H1 (cell line): ENCODE results near the gene LBR. TPM values are rescaled to one million over a fixed set of nuclear protein-coding genes. Genes with fewer than 3 reads are reported as not detected.

Source experiments
- CTCF ChIA-PET: fragments of 300-600 bp; sonication (Branson Sonifier 250); formaldehyde crosslinking; loops from one replicate; lab custom pipeline; 2021; ENCODE audit not compliant: partially characterized antibody; lab: Charles Lee
- POLR2A ChIA-PET: fragments of 300-600 bp; sonication (Branson Sonifier 250); formaldehyde crosslinking; loops from one replicate; lab custom pipeline; 2021; ENCODE audit warnings: inconsistent platforms; ENCODE audit not compliant: partially characterized antibody; lab: Charles Lee
- DNase-seq, 2 experiments: peaks; one replicate each; pipeline versions ENCODE4 v3.0.0 to v3.0.0-alpha.2; 2010 to 2022; ENCODE audit warnings: low spot score in 2 of 2, low read depth in 1 of 2, mixed read lengths in 1 of 2
- FAIRE-seq: peaks from 2 replicates; lab custom pipeline; 2011; peaks lifted over from hg19 to GRCh38; lab: Jason Lieb, UNC
- H2AFZ ChIP-seq: 2 replicates; pipeline ENCODE4 v1.8.1; 2012; ENCODE audit warnings: low read length, inconsistent platforms
- H2AK5ac ChIP-seq: 2 replicates; pipeline ENCODE4 v1.6.1; 2013; ENCODE audit warnings: low read depth, low read length
- H2BK120ac ChIP-seq: replicated peaks from 2 replicates; pipeline ENCODE3; 2013; ENCODE audit warnings: low read depth, low read length, inconsistent platforms
- H2BK12ac ChIP-seq: 2 replicates; pipeline ENCODE4 v1.6.1; 2013; ENCODE audit warnings: low read depth, low read length
- H2BK15ac ChIP-seq: 2 replicates; pipeline ENCODE4 v1.6.1; 2013; ENCODE audit warnings: low read length
- H2BK20ac ChIP-seq: 2 replicates; pipeline ENCODE4 v1.6.1; 2013; ENCODE audit warnings: low read length
- H2BK5ac ChIP-seq: 2 replicates; pipeline ENCODE4 v1.6.1; 2013; ENCODE audit warnings: low read depth, low read length
- H3K14ac ChIP-seq: 2 replicates; pipeline ENCODE4 v1.6.1; 2013; ENCODE audit warnings: inconsistent platforms; ENCODE audit not compliant: insufficient read length
- H3K18ac ChIP-seq: 2 replicates; pipeline ENCODE4 v1.6.1; 2013; ENCODE audit warnings: low read length; ENCODE audit errors: extremely low read depth
- H3K23ac ChIP-seq: 2 replicates; pipeline ENCODE4 v1.6.1; 2013; ENCODE audit warnings: inconsistent platforms; ENCODE audit not compliant: insufficient read length
- H3K23me2 ChIP-seq: 2 replicates; pipeline ENCODE4 v1.6.1; 2013; ENCODE audit warnings: low read depth, low read length
- H3K27ac ChIP-seq: 2 replicates; pipeline ENCODE4 v1.6.1; 2011; ENCODE audit warnings: low read depth, low read length, inconsistent platforms
- H3K27me3 ChIP-seq, 4 experiments: replicated peaks in 1 of 4; 1 replicate in 1 of 4; 2 replicates in 3 of 4; pipeline versions ENCODE4 v1.6.1 to v1.8.1; 2011 to 2013; ENCODE audit warnings: low read length in 3 of 4, mild to moderate bottlenecking in 3 of 4, inconsistent platforms in 2 of 4, mixed read lengths in 2 of 4, moderate library complexity in 1 of 4; ENCODE audit not compliant: control insufficient read depth in 3 of 4, insufficient read depth in 3 of 4; ENCODE audit errors: extremely low read depth in 1 of 4
- H3K36me3 ChIP-seq, 4 experiments: 2 replicates each; pipeline versions ENCODE4 v1.6.1 to v1.8.1; 2011 to 2013; ENCODE audit warnings: mild to moderate bottlenecking in 4 of 4, low read length in 3 of 4, moderate library complexity in 2 of 4, control low read depth in 1 of 4, inconsistent platforms in 1 of 4; ENCODE audit not compliant: insufficient read depth in 4 of 4, control insufficient read depth in 2 of 4
- H3K4ac ChIP-seq: replicated peaks from 2 replicates; pipeline ENCODE3; 2013; ENCODE audit warnings: low read length, low read depth, mixed read lengths, inconsistent platforms; ENCODE audit not compliant: insufficient read length
- H3K4me1 ChIP-seq, 4 experiments: replicated peaks in 1 of 4; 1 replicate in 1 of 4; 2 replicates in 3 of 4; pipeline versions ENCODE4 v1.6.1 to v1.8.1; 2011 to 2013; ENCODE audit warnings: low read length in 3 of 4, inconsistent platforms in 2 of 4, mixed read lengths in 1 of 4; ENCODE audit not compliant: insufficient read depth in 4 of 4, control insufficient read depth in 3 of 4
- H3K4me2 ChIP-seq, 2 experiments: 2 replicates each; pipeline versions ENCODE4 v1.6.1 to v1.8.1; 2011 to 2013; ENCODE audit warnings: low read depth in 2 of 2, low read length in 2 of 2, control low read depth in 1 of 2, inconsistent platforms in 1 of 2, mild to moderate bottlenecking in 1 of 2; ENCODE audit not compliant: insufficient read depth in 1 of 2
- H3K4me3 ChIP-seq, 4 experiments: fragments of 200-600, 300-600 bp in 1 of 4; sonication (generic), shearing (Covaris generic), sonication (Bioruptor Twin) in 1 of 4; 2 replicates each; pipeline versions ENCODE4 v1.5.1 to v1.8.1; 2011 to 2016; ENCODE audit warnings: low read length in 4 of 4, low read depth in 3 of 4, control low read depth in 2 of 4, inconsistent platforms in 2 of 4, mild to moderate bottlenecking in 2 of 4, mixed read lengths in 1 of 4, moderate library complexity in 1 of 4; ENCODE audit not compliant: insufficient read depth in 2 of 4; ENCODE audit errors: extremely low read depth in 1 of 4
- H3K56ac ChIP-seq: replicated peaks from 2 replicates; pipeline ENCODE3; 2013; ENCODE audit warnings: low read depth, mild to moderate bottlenecking, mixed read lengths, low read length, inconsistent platforms; ENCODE audit not compliant: insufficient read length
- H3K79me1 ChIP-seq: 2 replicates; pipeline ENCODE4 v1.6.1; 2013; ENCODE audit warnings: low read depth, low read length, control low read depth
- H3K79me2 ChIP-seq, 2 experiments: 2 replicates each; pipeline versions ENCODE4 v1.6.1 to v1.8.1; 2012 to 2013; ENCODE audit warnings: low read length in 2 of 2, mild to moderate bottlenecking in 2 of 2, inconsistent platforms in 1 of 2; ENCODE audit not compliant: insufficient read depth in 2 of 2, control insufficient read depth in 1 of 2
- H3K9ac ChIP-seq, 4 experiments: replicated peaks in 1 of 4; 1 replicate in 1 of 4; 2 replicates in 3 of 4; pipeline versions ENCODE4 v1.6.1 to v1.8.1; 2011 to 2013; ENCODE audit warnings: low read depth in 3 of 4, low read length in 3 of 4, control low read depth in 2 of 4, mild to moderate bottlenecking in 2 of 4, moderate library complexity in 2 of 4, inconsistent platforms in 1 of 4; ENCODE audit errors: extremely low read depth in 1 of 4
- H3K9me3 ChIP-seq, 2 experiments: 2 replicates each; pipeline versions ENCODE4 v1.6.1 to v1.8.1; 2012 to 2013; ENCODE audit warnings: mild to moderate bottlenecking in 2 of 2, moderate library complexity in 2 of 2, control low read depth in 1 of 2, inconsistent platforms in 1 of 2, low read depth in 1 of 2, low read length in 1 of 2, mixed read lengths in 1 of 2; ENCODE audit not compliant: insufficient read depth in 2 of 2
- H4K20me1 ChIP-seq, 2 experiments: replicated peaks in 1 of 2; 2 replicates each; pipeline versions ENCODE3 to v1.8.1; 2011 to 2013; ENCODE audit warnings: inconsistent platforms in 2 of 2, low read length in 2 of 2, mild to moderate bottlenecking in 1 of 2; ENCODE audit not compliant: insufficient read depth in 2 of 2, control insufficient read depth in 1 of 2
- H4K5ac ChIP-seq: 2 replicates; pipeline ENCODE4 v1.6.1; 2013; ENCODE audit warnings: low read length, low read depth, mixed read lengths, inconsistent platforms; ENCODE audit not compliant: insufficient read length
- H4K8ac ChIP-seq: 2 replicates; pipeline ENCODE4 v1.8.0; 2013; ENCODE audit warnings: mild to moderate bottlenecking, moderate library complexity, low read length, inconsistent platforms; ENCODE audit not compliant: insufficient read depth; ENCODE audit errors: extremely low read depth
- H4K91ac ChIP-seq: replicated peaks from 2 replicates; pipeline ENCODE3; 2013; ENCODE audit warnings: low read length, mixed read lengths, inconsistent platforms; ENCODE audit not compliant: insufficient read length
- CEBPB ChIP-seq: IDR thresholded peaks from 2 replicates; pipeline ENCODE4 v1.6.1; 2012; ENCODE audit warnings: low read depth, low read length
- WGBS, 2 experiments: shearing (Covaris generic) in 1 of 2; methylation state at CpG; one replicate each; pipeline versions ENCODE4 v1.1.6 to v1.1.7; 2013 to 2015; ENCODE audit warnings: low lambda C conversion rate in 2 of 2, mixed read lengths in 2 of 2, inconsistent platforms in 1 of 2, low coverage in 1 of 2, missing lambda C conversion rate in 1 of 2; ENCODE audit not compliant: insufficient replicate concordance in 2 of 2, insufficient coverage in 1 of 2, insufficient read length in 1 of 2; ENCODE audit errors: extremely low coverage in 1 of 2, missing lambda C conversion rate in 1 of 2; 5-methylcytosine and 5-hydroxymethylcytosine counted together
- polyA plus RNA-seq, 7 experiments: library from polyadenylated mRNA; depleted of rRNA in 3 of 7; stranded (reverse) in 5 of 7; unstranded in 2 of 7; fragments of >200 nt in 5 of 7; fragments of 200-250 nt in 2 of 7; gene quantifications; 1 replicate in 5 of 7; 2 replicates in 1 of 7; 4 replicates in 1 of 7; pipeline versions ENCODE4 v1.2.1 to v1.2.3, GENCODE V29; 2011 to 2013; ENCODE audit warnings: missing spikeins in 2 of 7, mixed read lengths in 2 of 7
- total RNA-seq: library from RNA; stranded (reverse); fragmentation: NEBNext Ultra II Directional; extraction: Animal tissue kit (Norgen Biotek cat#: 25700); gene quantifications from 2 replicates; pipeline ENCODE4 v1.2.1, GENCODE V29; 2021
- TF ChIP-seq, protein P1 (sequence below): IDR thresholded peaks from 2 replicates; pipeline ENCODE4 v1.6.1; 2012; ENCODE audit warnings: low read length, inconsistent platforms

Gene LBR
- total and polyA plus RNA-seq, 2 of the 8 experiments (the other 6 are each of a cell fraction or from before 2014, with no cell fraction given): 32.1 to 89.8 TPM

DNA sequence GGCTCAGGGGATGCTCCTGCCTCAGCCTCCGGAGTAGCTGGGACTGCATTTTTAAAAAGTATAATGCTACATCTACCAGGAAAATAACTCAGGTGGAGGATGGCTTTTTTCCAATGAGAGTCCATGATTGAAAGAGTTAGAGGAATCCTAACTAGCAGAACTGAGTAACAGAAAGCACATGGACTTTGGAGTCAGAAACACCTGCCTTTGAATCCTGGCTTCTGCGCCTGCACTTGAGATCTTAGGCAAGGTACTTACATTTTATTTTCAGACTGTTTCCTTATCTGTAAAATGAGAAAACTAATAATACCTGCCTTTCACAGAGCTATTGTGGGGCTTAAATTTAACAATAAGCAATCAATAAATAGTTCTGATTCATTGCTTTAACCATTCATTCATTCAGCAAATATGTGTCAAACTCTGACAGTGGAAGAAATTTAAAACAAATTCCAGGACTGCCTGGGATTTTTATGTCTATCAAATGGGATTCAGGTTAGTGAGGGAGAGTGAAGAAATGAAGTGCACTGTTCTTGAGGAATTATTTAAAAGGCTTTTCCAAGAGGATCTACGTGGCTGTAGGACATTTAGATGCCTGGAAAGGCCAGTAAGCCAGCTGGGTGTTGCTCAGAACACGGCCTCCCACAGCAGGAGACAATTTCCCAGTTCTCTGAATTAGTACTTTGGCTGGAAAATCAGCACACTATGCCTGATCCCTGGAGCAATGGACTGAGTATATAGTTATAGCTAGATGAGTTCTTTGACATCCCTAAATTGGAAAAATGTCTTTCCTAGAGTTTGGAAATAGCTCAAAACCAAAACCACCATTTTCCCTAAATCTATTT, 12.8 kb upstream of the LBR start:
- Histone ChIP-seq H3K56ac (no peak overlapping the region), H4K5ac (no peak overlapping the region), H2BK12ac (no peak overlapping the region), H4K8ac (no peak overlapping the region), H3K4me1 (no peaks in the 10 kb centered on the region), H3K27me3 (no peaks in the 10 kb centered on the region; a peak in 1 of 7 replicates), H3K23ac (no peak overlapping the region), H3K4me3 (no peak overlapping the region), H3K14ac (no peak overlapping the region), H3K4ac (no peak overlapping the region), H3K23me2 (no peaks in the 10 kb centered on the region), H3K9ac (no peak overlapping the region), H2BK20ac (no peak overlapping the region), H3K27ac (no peak overlapping the region), H3K79me2 (no peaks in the 10 kb centered on the region), H4K91ac (no peak overlapping the region), H3K18ac (no peak overlapping the region), H2BK120ac (no peak overlapping the region), H2BK15ac (no peak overlapping the region), H4K20me1 (no peaks in the 10 kb centered on the region), H2AK5ac (no peak overlapping the region), H3K79me1 (no peaks in the 10 kb centered on the region), H3K4me2 (no peak overlapping the region), H3K36me3 (no peaks in the 10 kb centered on the region), H2AFZ (no peak overlapping the region), H3K9me3 (no peaks in the 10 kb centered on the region), H2BK5ac (no peak overlapping the region)
- CTCF ChIA-PET: interaction anchor here (0.9 to 3.9 kb wide), 13 partner anchors 8 to 531 kb away, joined by 3 to 16 read pairs (median 4); partner anchors contain the start of gene LBR
- FAIRE-seq (no peak), DNase-seq (no peak)
- WGBS, 2 experiments: 92% methylated on average over 4 of the region's 4 CpGs; no CpG with 5 or more reads in 1 of the 2 experiments
- TF ChIP-seq, protein P1, sequence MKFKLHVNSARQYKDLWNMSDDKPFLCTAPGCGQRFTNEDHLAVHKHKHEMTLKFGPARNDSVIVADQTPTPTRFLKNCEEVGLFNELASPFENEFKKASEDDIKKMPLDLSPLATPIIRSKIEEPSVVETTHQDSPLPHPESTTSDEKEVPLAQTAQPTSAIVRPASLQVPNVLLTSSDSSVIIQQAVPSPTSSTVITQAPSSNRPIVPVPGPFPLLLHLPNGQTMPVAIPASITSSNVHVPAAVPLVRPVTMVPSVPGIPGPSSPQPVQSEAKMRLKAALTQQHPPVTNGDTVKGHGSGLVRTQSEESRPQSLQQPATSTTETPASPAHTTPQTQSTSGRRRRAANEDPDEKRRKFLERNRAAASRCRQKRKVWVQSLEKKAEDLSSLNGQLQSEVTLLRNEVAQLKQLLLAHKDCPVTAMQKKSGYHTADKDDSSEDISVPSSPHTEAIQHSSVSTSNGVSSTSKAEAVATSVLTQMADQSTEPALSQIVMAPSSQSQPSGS: no peak
- TF ChIP-seq CEBPB: no peak
- POLR2A ChIA-PET: interaction anchor here (0.6 to 0.8 kb wide), 2 partner anchors 390 to 530 kb away, joined by 3 read pairs; no protein-coding TSS in a partner anchor
